Motor neuron (in vitro differentiated cells): ENCODE measurements around the gene ZACN. TPM values are rescaled to one million over a fixed set of nuclear protein-coding genes. Genes with fewer than 3 reads are reported as not detected.

Experiments used
- ATAC-seq, 8 experiments: fragments of 200-7000 bp; cut with Tn5 transposase; replicated peaks in 6 of 8; 2 replicates each; pipeline ENCODE4 v1.8.0; 2021; ENCODE audit warnings: mild to moderate bottlenecking in 8 of 8, moderate library complexity in 8 of 8
- H3K27ac ChIP-seq, 2 donors: fragments of 250-450 bp; sonication (Bioruptor Pico); 2 replicates each; pipeline ENCODE4 v1.9.0; 2021; ENCODE audit warnings: antibody characterized with exemption in 2 of 2, mild to moderate bottlenecking in 2 of 2, moderate library complexity in 1 of 2
- H3K4me1 ChIP-seq, 2 donors: fragments of 250-450 bp; sonication (Bioruptor Pico); replicated peaks in 1 of 2; 2 replicates each; pipeline ENCODE4 v1.6.1; 2021; ENCODE audit warnings: antibody characterized with exemption in 2 of 2, mild to moderate bottlenecking in 2 of 2, moderate library complexity in 1 of 2
- H3K4me3 ChIP-seq, 5 donors: fragments of 250-450 bp; sonication (Bioruptor Pico); 2 replicates each; pipeline ENCODE4 v1.9.0; 2021; ENCODE audit warnings: antibody characterized with exemption in 5 of 5, mild to moderate bottlenecking in 5 of 5, moderate library complexity in 4 of 5
- WGBS, 10 experiments: fragments of 450-650 bp; shearing (Covaris generic); methylation state at CpG; one replicate each; pipeline ENCODE4 v1.0.0; 2022; 5-methylcytosine and 5-hydroxymethylcytosine counted together
- in situ Hi-C, 9 experiments: fragments of 400-800 bp; cut with MboI; loops; one replicate each; pipeline ENCODE4 v1.15.0; 2021; ENCODE audit warnings: low sequenced_read_pairs in 9 of 9, low pct_unique_long_range_greater_than_20kb in 2 of 9; ENCODE audit not compliant: unreplicated experiment in 9 of 9
- total RNA-seq, 8 experiments: library from RNA; unstranded; fragments of 300-600 nt; gene quantifications; 2 replicates each; pipeline versions ENCODE4 v1.2.3 to v1.2.4, GENCODE V29; 2022

Gene ZACN
- total RNA-seq, 8 experiments from 2014 or later, result 13.1 to 37.3 (median 20.9) TPM

GRCh38 chr17:76123749-76124581 lies 45.0 kb downstream of the ZACN start:
- Histone ChIP-seq H3K4me1 (peaks cover 0 to 12% of the 10 kb centered on the region in 2 donors), H3K4me3 (no peak overlapping the region), H3K27ac (no peak overlapping the region)
- no peak for ATAC-seq
- in situ Hi-C loops, result loop anchor here in 7 of 9 experiments (25.0 kb wide), 1 partner anchor 163 kb away; no protein-coding TSS in a partner anchor
- 51 to 100% (median 100%) methylated on average over 1 to 5 of the region's 9 CpGs; no CpG with 5 or more reads in 5 of the 10 experiments for WGBS, 10 experiments

GRCh38 chr17:76124582-76125390 lies 45.8 kb downstream of the ZACN start:
- H3K4me3 ChIP-seq, result no peak overlapping the region
- H3K27ac ChIP-seq, result no peak overlapping the region
- peak in 1 of 8 experiments; percentile 24 for ATAC-seq
- WGBS, 10 experiments, result 67 to 100% (median 94%) methylated on average over 1 to 15 of the region's 22 CpGs; no CpG with 5 or more reads in 4 of the 10 experiments
- in situ Hi-C loops, result loop anchor here in 8 of 9 experiments (5.0 to 25.0 kb wide), 2 partner anchors 153 to 163 kb away; no protein-coding TSS in a partner anchor
- H3K4me1 ChIP-seq, result peaks cover 0 to 12% of the 10 kb centered on the region in 2 donors

- H3K4me1 ChIP-seq, result peaks cover 0 to 12% of the 10 kb centered on the region in 2 donors
- WGBS, 10 experiments, result 20 to 100% (median 83%) methylated on average over 1 to 4 of the region's 5 CpGs; no CpG with 5 or more reads in 5 of the 10 experiments
- in situ Hi-C loops, result loop anchor here in 1 of 9 experiments (5.0 kb wide), 1 partner anchor 152 kb away; no protein-coding TSS in a partner anchor
- no peak overlapping the region for H3K4me3 ChIP-seq
- ATAC-seq, result no peak
- no peak overlapping the region for H3K27ac ChIP-seq
These were observed 46.4 kb downstream of the ZACN start for GRCh38 chr17:76125391-76125675.

GRCh38 chr17:76125922-76126321 lies 46.9 kb downstream of the ZACN start:
- Histone ChIP-seq H3K27ac (no peak overlapping the region), H3K4me1 (peaks cover 0 to 12% of the 10 kb centered on the region in 2 donors), H3K4me3 (no peak overlapping the region)
- no peak for ATAC-seq
- in situ Hi-C loops, result loop anchor here in 1 of 9 experiments (5.0 kb wide), 1 partner anchor 151 kb away; no protein-coding TSS in a partner anchor
- 14 to 100% (median 91%) methylated on average over 1 of the region's 1 CpG; no CpG with 5 or more reads in 7 of the 10 experiments for WGBS, 10 experiments

GRCh38 chr17:76130473-76130872 lies 51.5 kb downstream of the ZACN start:
- ATAC-seq, result no peak

GRCh38 chr17:76131051-76131691 lies 52.2 kb downstream of the ZACN start:
- no peak overlapping the region for H3K4me3 ChIP-seq
- in situ Hi-C loops, result no loop called here
- ATAC-seq, result peak in 1 of 8 experiments; percentile 8
- peaks cover 17 to 26% of the 10 kb centered on the region in 2 donors for H3K4me1 ChIP-seq
- 15 to 92% (median 81%) methylated on average over 2 to 8 of the region's 21 CpGs; no CpG with 5 or more reads in 4 of the 10 experiments for WGBS, 10 experiments
- H3K27ac ChIP-seq, result no peak overlapping the region

More at GRCh38 chr17:76130473-76130872, 51.5 kb downstream of the ZACN start:
- Histone ChIP-seq H3K4me3 (no peak overlapping the region), H3K4me1 (peaks cover 17 to 21% of the 10 kb centered on the region in 2 donors), H3K27ac (no peak overlapping the region)
- in situ Hi-C loops, result no loop called here
- 80 to 100% (median 96%) methylated on average over 1 to 2 of the region's 13 CpGs; no CpG with 5 or more reads in 6 of the 10 experiments for WGBS, 10 experiments

- H3K4me3 ChIP-seq, result no peak overlapping the region
- H3K27ac ChIP-seq, result no peak overlapping the region
- 0 to 100% methylated on average over 1 to 2 of the region's 21 CpGs; no CpG with 5 or more reads in 8 of the 10 experiments for whole genome bisulfite sequencing, 10 experiments
- in situ Hi-C loops, result no loop called here
- peak in 2 of 8 experiments; percentile 4 to 40 for ATAC-seq
- peaks cover 22 to 31% of the 10 kb centered on the region in 2 donors for H3K4me1 ChIP-seq
These were observed 53.0 kb downstream of the ZACN start for GRCh38 chr17:76131692-76132573.

Other genes with a start within 250 kb of the ZACN start
- 1 to 10 TPM in 7 of 8 experiments, under 1 TPM in 1; 0.87 to 9.1 (median 2.7) TPM for gene UNC13D, start 234.8 kb upstream of the ZACN start, total RNA-seq
- gene WBP2, start 223.8 kb upstream of the ZACN start, total RNA-seq, result 10 to 100 TPM; 51.3 to 86.5 (median 60.1) TPM
- 10 to 100 TPM in 2 of 8 experiments, 1 to 10 TPM in 5, under 1 TPM in 1; 0.67 to 15.1 (median 4.8) TPM for gene TRIM47, start 200.6 kb upstream of the ZACN start, total RNA-seq
- gene TRIM65, start 182.2 kb upstream of the ZACN start, total RNA-seq, result 10 to 100 TPM in 7 of 8 experiments, 1 to 10 TPM in 1; 8.7 to 22.5 (median 13.4) TPM
- 10 to 100 TPM; 31.1 to 77.0 (median 47.0) TPM for gene MRPL38, start 174.3 kb upstream of the ZACN start, total RNA-seq
- 10 to 100 TPM in 3 of 8 experiments, 1 to 10 TPM in 5; 4.8 to 14.7 (median 7.6) TPM for gene FBF1, start 138.1 kb upstream of the ZACN start, total RNA-seq
- 100 to 1,000 TPM in 1 of 8 experiments, 10 to 100 TPM in 7; 14.6 to 106 (median 32.4) TPM for gene ACOX1, start 100.0 kb upstream of the ZACN start, total RNA-seq
- gene TEN1, start 99.9 kb upstream of the ZACN start, total RNA-seq, result 10 to 100 TPM in 6 of 8 experiments, 1 to 10 TPM in 2; 7.8 to 29.8 (median 15.4) TPM
- gene CDK3, start 78.3 kb upstream of the ZACN start, total RNA-seq, result 10 to 100 TPM in 1 of 8 experiments, 1 to 10 TPM in 7; 3.5 to 11.0 (median 6.2) TPM
- 1 to 10 TPM in 1 of 8 experiments, under 1 TPM in 6, not detected in 1; 0.05 to 1.0 (median 0.59) TPM for gene EVPL, start 51.9 kb upstream of the ZACN start, total RNA-seq
- 10 to 100 TPM; 21.2 to 70.9 (median 36.4) TPM for gene SRP68, start 6.7 kb upstream of the ZACN start, total RNA-seq
- under 1 TPM in 6 of 8 experiments, not detected in 2; 0.11 to 0.81 (median 0.46) TPM for gene GALR2, start 4.4 kb upstream of the ZACN start, total RNA-seq
- gene EXOC7, start 24.6 kb downstream of the ZACN start, total RNA-seq, result 100 to 1,000 TPM in 1 of 8 experiments, 10 to 100 TPM in 7; 39.6 to 105 (median 64.7) TPM
- 10 to 100 TPM in 1 of 8 experiments, 1 to 10 TPM in 4, under 1 TPM in 3; 0.41 to 83.2 (median 3.0) TPM for gene FOXJ1, start 62.1 kb downstream of the ZACN start, total RNA-seq
- 10 to 100 TPM in 7 of 8 experiments, 1 to 10 TPM in 1; 1.7 to 36.9 (median 25.6) TPM for gene RNF157, start 161.3 kb downstream of the ZACN start, total RNA-seq
- gene UBALD2, start 186.2 kb downstream of the ZACN start, total RNA-seq, result 10 to 100 TPM; 11.7 to 34.6 (median 21.3) TPM
- 1 to 10 TPM; 2.8 to 9.3 (median 3.6) TPM for gene QRICH2, start 229.1 kb downstream of the ZACN start, total RNA-seq